ENCODE measurements around the gene SKP1.

SKP1 gene

GRCh38 chr5:134145779-134146581, 30.8 kb downstream of the SKP1 start:
- H3K4me3 ChIP-seq (ENCODE audit: low read depth, low read length): no peak overlapping the region
- no peaks in the 10 kb centered on the region for H3K9me3 ChIP-seq (ENCODE audit: severe bottlenecking)
- peaks cover 90% of the 10 kb centered on the region for H3K36me3 ChIP-seq
- no peaks in the 10 kb centered on the region for H3K27me3 ChIP-seq (ENCODE audit: insufficient read depth, low read depth, severe bottlenecking)
- DNase-seq: peak; percentile 80
- TF ChIP-seq, protein P1, sequence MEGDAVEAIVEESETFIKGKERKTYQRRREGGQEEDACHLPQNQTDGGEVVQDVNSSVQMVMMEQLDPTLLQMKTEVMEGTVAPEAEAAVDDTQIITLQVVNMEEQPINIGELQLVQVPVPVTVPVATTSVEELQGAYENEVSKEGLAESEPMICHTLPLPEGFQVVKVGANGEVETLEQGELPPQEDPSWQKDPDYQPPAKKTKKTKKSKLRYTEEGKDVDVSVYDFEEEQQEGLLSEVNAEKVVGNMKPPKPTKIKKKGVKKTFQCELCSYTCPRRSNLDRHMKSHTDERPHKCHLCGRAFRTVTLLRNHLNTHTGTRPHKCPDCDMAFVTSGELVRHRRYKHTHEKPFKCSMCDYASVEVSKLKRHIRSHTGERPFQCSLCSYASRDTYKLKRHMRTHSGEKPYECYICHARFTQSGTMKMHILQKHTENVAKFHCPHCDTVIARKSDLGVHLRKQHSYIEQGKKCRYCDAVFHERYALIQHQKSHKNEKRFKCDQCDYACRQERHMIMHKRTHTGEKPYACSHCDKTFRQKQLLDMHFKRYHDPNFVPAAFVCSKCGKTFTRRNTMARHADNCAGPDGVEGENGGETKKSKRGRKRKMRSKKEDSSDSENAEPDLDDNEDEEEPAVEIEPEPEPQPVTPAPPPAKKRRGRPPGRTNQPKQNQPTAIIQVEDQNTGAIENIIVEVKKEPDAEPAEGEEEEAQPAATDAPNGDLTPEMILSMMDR (IDR thresholded peaks at IDR 0.05; ENCODE audit: low read depth, low read length): peak; percentile 95
- no peak overlapping the region for H3K27ac ChIP-seq

DNA sequence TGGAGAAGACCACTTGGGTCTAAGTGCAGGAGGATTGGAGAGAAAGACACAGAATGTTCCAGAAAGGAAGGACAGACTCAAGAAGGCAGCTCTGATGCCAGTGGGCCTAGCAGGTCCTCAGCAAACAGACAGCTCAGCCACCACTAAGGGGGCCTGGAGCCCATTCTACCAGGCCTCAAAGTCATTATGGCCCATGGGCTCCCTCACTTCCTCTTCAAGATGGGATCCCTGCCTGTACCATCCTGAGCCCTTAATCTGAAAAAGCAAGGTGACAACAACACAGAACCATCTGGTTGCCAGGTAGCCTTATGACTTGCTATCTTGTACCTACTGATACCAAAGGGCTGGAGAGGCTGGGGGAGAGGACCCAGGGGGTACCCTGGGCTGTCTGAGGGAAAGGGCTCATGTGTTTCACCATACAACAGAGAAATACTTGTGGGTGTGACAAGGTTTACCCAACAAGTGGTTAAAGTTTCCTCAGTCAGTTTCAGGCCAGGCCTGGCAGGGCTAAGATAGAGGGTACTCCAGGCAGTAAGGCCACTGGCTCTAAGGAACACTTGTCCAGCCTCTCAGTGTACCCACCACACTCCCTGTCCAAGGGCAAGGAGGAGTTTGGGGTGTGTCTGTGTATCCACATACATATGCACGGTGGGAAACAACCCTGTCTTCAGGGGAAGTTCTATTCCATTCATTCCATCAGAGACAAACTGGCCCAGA, 31.6 kb downstream of the SKP1 start:
- no peaks in the 10 kb centered on the region for H3K27me3 ChIP-seq (ENCODE audit: insufficient read depth, low read depth, severe bottlenecking)
- TF ChIP-seq, protein P1 (IDR thresholded peaks at IDR 0.05; ENCODE audit: low read depth, low read length): no peak
- no peak for DNase-seq
- H3K27ac ChIP-seq: no peak overlapping the region
- peaks cover 88% of the 10 kb centered on the region for H3K36me3 ChIP-seq
- no peak overlapping the region for H3K4me3 ChIP-seq (ENCODE audit: low read depth, low read length)
- no peaks in the 10 kb centered on the region for H3K9me3 ChIP-seq (ENCODE audit: severe bottlenecking)

GRCh38 chr5:134143944-134144941, 32.5 kb downstream of the SKP1 start:
- peak; percentile 4 for DNase-seq
- peaks cover 85% of the 10 kb centered on the region for H3K36me3 ChIP-seq
- no peaks in the 10 kb centered on the region for H3K27me3 ChIP-seq (ENCODE audit: insufficient read depth, low read depth, severe bottlenecking)
- no peak overlapping the region for H3K27ac ChIP-seq
- H3K9me3 ChIP-seq (ENCODE audit: severe bottlenecking): no peaks in the 10 kb centered on the region
- no peak overlapping the region for H3K4me3 ChIP-seq (ENCODE audit: low read depth, low read length)
- TF ChIP-seq, protein P1 (IDR thresholded peaks at IDR 0.05; ENCODE audit: low read depth, low read length): no peak

DNA sequence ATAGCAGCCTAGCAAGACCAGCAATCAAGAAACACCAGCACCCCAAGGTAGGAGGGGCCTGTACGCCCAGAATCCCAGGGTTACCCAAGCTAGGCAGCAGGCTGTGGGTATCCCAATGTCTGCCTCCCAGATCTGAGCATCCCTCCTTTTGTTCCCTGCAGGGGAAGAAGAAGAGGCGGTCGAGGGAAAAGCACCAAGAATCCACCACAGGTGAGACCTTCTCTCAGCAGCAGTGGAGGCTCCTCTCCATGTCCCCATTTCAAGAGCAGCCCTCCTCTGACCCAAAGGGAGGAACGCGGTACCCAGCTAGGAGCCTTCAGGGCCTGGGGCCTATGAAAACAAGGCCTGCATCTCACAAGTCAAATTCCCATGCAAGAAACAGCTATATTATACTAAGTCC, 33.3 kb downstream of the SKP1 start:
- no peak overlapping the region for H3K4me3 ChIP-seq (ENCODE audit: low read depth, low read length)
- H3K27me3 ChIP-seq (ENCODE audit: insufficient read depth, low read depth, severe bottlenecking): no peaks in the 10 kb centered on the region
- no peak overlapping the region for H3K27ac ChIP-seq
- peaks cover 80% of the 10 kb centered on the region for H3K36me3 ChIP-seq
- peak; percentile 3 for DNase-seq
- no peaks in the 10 kb centered on the region for H3K9me3 ChIP-seq (ENCODE audit: severe bottlenecking)
- TF ChIP-seq, protein P1 (IDR thresholded peaks at IDR 0.05; ENCODE audit: low read depth, low read length): no peak

- Histone ChIP-seq H3K27ac (no peak overlapping the region), H3K4me3 (ENCODE audit: low read depth, low read length) (no peak overlapping the region), H3K9me3 (ENCODE audit: severe bottlenecking) (no peaks in the 10 kb centered on the region), H3K36me3 (peaks cover 76% of the 10 kb centered on the region), H3K27me3 (ENCODE audit: insufficient read depth, low read depth, severe bottlenecking) (no peaks in the 10 kb centered on the region)
- TF ChIP-seq, protein P1 (IDR thresholded peaks at IDR 0.05; ENCODE audit: low read depth, low read length): no peak
- DNase-seq: peak; percentile 3
Measured at GRCh38 chr5:134142806-134143205, 33.9 kb downstream of the SKP1 start.
